ENCODE data around the gene PANK2. TPM values are rescaled to one million over a fixed set of nuclear protein-coding genes. Genes with fewer than 3 reads are reported as not detected.
"Not testable (repeated sequence)": the region's sequence is repeated elsewhere in the genome, so short reads cannot be mapped to it uniquely, and the experiment has no call there.

Gene PANK2
- total RNA-seq: 16.6 TPM
- long read RNA-seq, partial matches to known transcripts: 1 of 6 reads
- long read RNA-seq, other reads (novel, unspliced or antisense): 1 of 6 reads

GRCh38 chr20:3888622-3889488 lies at the start of gene PANK2:
TSS of gene PANK2 (plus strand) at chr20:3889387.
- ATAC-seq (peak; percentile 99), DNase-seq (ENCODE audit: missing footprints) (peak; percentile 100)
- intact Hi-C loops (cut with DNase I): loop anchor here (2.0 kb wide), 1 partner anchor 184 kb away; no protein-coding TSS in a partner anchor

GRCh38 chr20:3840201-3840600 lies 49.0 kb upstream of the PANK2 start:
- ATAC-seq; DNase-seq (ENCODE audit: missing footprints); intact Hi-C loops (cut with DNase I): not testable (repeated sequence)

- DNase-seq (ENCODE audit: missing footprints): no peak
- no peak for ATAC-seq
- intact Hi-C loops (cut with DNase I): no loop called here
These were observed 46.7 kb upstream of the PANK2 start for GRCh38 chr20:3842348-3842930.

GRCh38 chr20:3843490-3843889 lies 45.7 kb upstream of the PANK2 start:
- no peak for ATAC-seq
- no peak for DNase-seq (ENCODE audit: missing footprints)
- intact Hi-C loops (cut with DNase I): no loop called here

GRCh38 chr20:3843990-3844619 lies 45.1 kb upstream of the PANK2 start:
- ATAC-seq; intact Hi-C loops (cut with DNase I); DNase-seq (ENCODE audit: missing footprints): not testable (repeated sequence)

GRCh38 chr20:3846378-3846739 lies 42.8 kb upstream of the PANK2 start:
- DNase-seq (ENCODE audit: missing footprints) (no peak), ATAC-seq (no peak)
- intact Hi-C loops (cut with DNase I): loop anchor here (2.0 kb wide), 1 partner anchor 26 kb away; the partner anchor contains the start of gene AP5S1

- DNase-seq (ENCODE audit: missing footprints): peak; percentile 96
- peak; percentile 98 for ATAC-seq
- intact Hi-C loops (cut with DNase I): loop anchor here (1.0 to 2.0 kb wide), 2 partner anchors 26 to 61 kb away; partner anchors contain the start of genes AP5S1 and CENPB
These were observed 42.3 kb upstream of the PANK2 start, which contains the start of gene MAVS for GRCh38 chr20:3846740-3847428. TSS of gene MAVS (plus strand) at chr20:3846834. CDS start at chr20:3854625, 7,791 bp downstream.

- intact Hi-C loops (cut with DNase I): loop anchor here (1.0 to 2.0 kb wide), 2 partner anchors 27 to 61 kb away; partner anchors contain the start of genes AP5S1 and CENPB
- DNase-seq (ENCODE audit: missing footprints) (no peak), ATAC-seq (no peak)
These were observed 41.7 kb upstream of the PANK2 start for GRCh38 chr20:3847429-3847940.

- no peak for DNase-seq (ENCODE audit: missing footprints)
- no peak for ATAC-seq
- intact Hi-C loops (cut with DNase I): no loop called here
These were observed 40.6 kb upstream of the PANK2 start for GRCh38 chr20:3848565-3848964.

GRCh38 chr20:3854462-3854871 lies 34.7 kb upstream of the PANK2 start:
- DNase-seq (ENCODE audit: missing footprints) (no peak), ATAC-seq (no peak)
- intact Hi-C loops (cut with DNase I): loop anchor here (2.0 kb wide), 1 partner anchor 74 kb away; the partner anchor contains the start of gene SPEF1

- DNase-seq (ENCODE audit: missing footprints) (peak; percentile 67), ATAC-seq (no peak)
- intact Hi-C loops (cut with DNase I): no loop called here
These were observed 31.8 kb upstream of the PANK2 start for GRCh38 chr20:3857405-3857804.

GRCh38 chr20:3858689-3859088 lies 30.5 kb upstream of the PANK2 start:
- no peak for DNase-seq (ENCODE audit: missing footprints)
- ATAC-seq: no peak
- intact Hi-C loops (cut with DNase I): no loop called here

- ATAC-seq (no peak), DNase-seq (ENCODE audit: missing footprints) (no peak)
- intact Hi-C loops (cut with DNase I): no loop called here
These were observed 28.0 kb upstream of the PANK2 start for GRCh38 chr20:3861191-3861590.

GRCh38 chr20:3862333-3862732 lies 26.9 kb upstream of the PANK2 start:
- intact Hi-C loops (cut with DNase I): no loop called here
- ATAC-seq (no peak), DNase-seq (ENCODE audit: missing footprints) (no peak)

GRCh38 chr20:3863317-3863716 lies 25.9 kb upstream of the PANK2 start:
- DNase-seq (ENCODE audit: missing footprints) (no peak), ATAC-seq (no peak)
- intact Hi-C loops (cut with DNase I): no loop called here

GRCh38 chr20:3864518-3864917 lies 24.7 kb upstream of the PANK2 start:
- ATAC-seq: no peak
- DNase-seq (ENCODE audit: missing footprints): no peak
- intact Hi-C loops (cut with DNase I): no loop called here

GRCh38 chr20:3865152-3865886 lies 23.9 kb upstream of the PANK2 start:
- DNase-seq (ENCODE audit: missing footprints) (no peak), ATAC-seq (no peak)
- intact Hi-C loops (cut with DNase I): no loop called here

GRCh38 chr20:3865887-3866407 lies 23.2 kb upstream of the PANK2 start:
- no peak for DNase-seq (ENCODE audit: missing footprints)
- intact Hi-C loops (cut with DNase I): no loop called here
- ATAC-seq: no peak

All from Right ventricle myocardium inferior (tissue), 1 donor.